ENCODE data around the gene HBG1.
"Not testable (repeated sequence)": the region's sequence is repeated elsewhere in the genome, so short reads cannot be mapped to it uniquely, and the experiment has no call there.

Gene HBG1

DNA sequence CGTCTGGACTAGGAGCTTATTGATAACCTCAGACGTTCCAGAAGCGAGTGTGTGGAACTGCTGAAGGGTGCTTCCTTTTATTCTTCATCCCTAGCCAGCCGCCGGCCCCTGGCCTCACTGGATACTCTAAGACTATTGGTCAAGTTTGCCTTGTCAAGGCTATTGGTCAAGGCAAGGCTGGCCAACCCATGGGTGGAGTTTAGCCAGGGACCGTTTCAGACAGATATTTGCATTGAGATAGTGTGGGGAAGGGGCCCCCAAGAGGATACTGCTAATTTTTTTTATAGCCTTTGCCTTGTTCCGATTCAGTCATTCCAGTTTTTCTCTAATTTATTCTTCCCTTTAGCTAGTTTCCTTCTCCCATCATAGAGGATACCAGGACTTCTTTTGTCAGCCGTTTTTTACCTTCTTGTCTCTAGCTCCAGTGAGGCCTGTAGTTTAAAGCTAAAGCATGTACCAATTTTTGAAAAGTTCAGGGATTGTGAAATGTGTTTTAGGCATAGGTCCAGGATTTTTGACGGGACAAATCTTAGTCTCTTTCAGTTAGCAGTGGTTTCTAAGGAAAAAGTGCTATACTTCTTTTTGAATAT lies at the start of gene HBG1:
TSS of gene HBG1 (minus strand) at position 51 of the 590 bp plus-strand sequence. CDS start 53 bp downstream, outside the sequence.
- DNase-seq: not testable (repeated sequence)

DNA sequence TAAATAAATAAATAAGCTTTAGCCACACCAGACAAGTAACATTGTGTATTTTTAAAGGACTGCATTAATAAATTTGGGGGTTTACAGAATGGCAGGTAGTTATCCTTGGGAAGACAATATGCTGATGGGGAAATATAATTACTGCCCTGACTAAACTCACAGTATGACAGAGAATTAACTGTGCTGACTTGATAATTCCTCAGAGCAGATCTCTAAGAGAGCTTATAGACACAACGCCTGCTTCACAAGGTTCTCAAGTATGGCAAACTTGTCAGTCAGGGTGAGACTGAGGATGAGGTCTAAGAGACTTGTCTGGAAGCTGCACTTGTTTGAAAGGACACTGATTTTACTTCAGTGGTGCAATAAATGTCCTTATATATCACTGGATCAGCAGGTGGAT lies 48.8 kb upstream of the HBG1 start:
- no peak for DNase-seq

DNA sequence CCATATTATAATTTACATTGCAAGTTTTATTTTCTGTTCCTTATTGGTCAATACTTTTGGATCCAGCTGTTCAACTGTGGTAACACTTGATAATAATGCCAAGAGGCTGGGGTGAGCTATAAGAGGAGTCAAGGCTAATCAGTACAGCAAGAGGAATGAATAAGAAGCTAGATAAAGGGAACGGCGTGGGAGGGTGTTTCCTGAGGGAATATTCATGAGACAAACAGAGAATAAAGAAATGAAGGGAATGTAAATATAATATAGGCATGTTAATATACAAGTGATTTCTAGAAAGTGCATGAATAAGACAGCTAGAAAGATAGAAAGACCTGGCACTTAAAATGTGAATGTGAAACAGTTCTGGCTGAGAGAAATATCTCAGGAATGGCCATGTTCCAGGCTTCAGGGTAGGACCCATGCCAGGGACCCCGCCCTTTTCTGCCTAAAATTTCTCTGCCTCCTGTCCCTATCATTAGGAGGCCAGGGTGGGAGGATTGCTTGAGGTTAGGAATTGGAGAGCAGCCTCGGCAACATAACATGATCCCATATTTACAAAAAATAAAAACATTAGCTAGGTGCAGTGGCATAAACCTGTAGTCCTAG lies 48.2 kb upstream of the HBG1 start:
- DNase-seq: no peak

DNA sequence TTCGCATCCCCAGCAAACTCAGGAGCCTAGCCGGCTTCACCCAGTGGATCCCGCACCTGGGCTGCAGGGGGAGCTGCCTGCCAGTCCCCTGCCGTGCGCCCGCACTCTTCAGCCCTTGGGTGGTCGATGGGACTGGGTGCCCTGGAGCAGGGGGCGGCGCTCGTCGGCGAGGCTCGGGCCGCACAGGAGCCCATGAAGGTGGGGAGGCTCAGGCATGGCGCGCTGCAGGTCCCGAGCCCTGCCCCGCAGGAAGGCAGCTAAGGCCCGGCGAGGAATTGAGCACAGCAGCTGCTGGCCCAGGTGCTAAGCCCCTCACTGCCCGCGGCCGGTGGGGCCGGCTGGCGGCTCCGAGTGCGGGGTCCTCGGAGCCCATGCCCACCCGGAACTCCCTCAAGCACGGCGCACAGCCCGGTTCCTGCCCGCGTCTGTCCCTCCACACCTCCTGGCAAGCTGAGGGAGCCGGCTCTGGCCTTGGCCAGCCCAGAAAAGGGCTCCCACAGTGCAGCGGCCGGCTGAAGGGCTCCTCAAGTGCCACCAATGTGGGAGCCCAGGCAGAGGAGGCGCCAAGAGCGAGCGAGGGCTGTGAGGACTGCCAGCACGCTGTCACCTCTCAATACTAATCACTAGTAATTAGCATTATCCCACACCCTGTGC lies 44.8 kb upstream of the HBG1 start:
- not testable (repeated sequence) for DNase-seq

DNA sequence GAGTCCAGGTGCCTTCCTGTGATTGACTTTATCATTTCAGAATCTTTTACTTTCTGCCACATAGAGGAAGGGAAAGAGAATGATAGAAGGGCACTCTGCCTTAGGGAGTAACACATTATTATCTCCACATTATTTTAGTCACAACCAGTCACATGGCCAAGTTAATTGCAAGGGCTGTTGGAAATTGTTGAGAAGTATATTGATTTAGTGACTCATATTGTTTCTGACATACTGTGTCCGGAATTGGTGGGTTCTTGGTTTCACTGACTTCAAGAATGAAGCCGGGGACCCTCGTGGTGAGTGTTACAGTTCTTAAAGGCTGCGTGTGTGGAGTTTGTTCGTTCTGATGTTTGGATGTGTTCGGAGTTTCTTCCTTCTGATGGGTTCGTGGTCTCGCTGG lies 43.4 kb upstream of the HBG1 start:
- no peak for DNase-seq

DNA sequence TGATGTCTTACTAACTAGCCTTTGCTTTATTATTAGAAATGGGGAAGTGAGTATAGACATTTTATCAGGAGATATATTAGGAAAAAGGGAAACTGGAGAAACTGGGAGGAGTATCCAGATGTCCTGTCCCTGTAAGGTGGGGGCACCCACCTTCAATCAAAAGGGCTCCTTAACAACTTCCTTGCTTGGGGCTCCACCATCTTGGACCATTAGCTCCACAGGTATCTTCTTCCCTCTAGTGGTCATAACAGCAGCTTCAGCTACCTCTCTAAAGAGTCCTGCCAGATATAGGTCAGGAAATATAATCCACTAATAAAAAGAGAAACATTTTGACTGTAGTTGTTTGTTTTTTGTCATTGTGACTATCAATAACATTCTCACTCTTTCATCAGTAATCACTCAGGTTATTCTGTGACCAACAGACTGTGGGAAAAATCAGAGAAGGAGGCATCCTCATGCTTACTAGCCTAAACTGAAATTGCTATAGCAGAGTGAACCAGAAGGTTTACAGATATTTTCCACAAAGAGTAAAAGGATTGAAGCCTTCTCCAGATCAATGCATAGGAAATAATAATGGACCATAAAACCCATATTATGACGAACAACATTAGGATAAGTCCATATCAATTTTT lies 41.7 kb upstream of the HBG1 start:
- DNase-seq: no peak

DNA sequence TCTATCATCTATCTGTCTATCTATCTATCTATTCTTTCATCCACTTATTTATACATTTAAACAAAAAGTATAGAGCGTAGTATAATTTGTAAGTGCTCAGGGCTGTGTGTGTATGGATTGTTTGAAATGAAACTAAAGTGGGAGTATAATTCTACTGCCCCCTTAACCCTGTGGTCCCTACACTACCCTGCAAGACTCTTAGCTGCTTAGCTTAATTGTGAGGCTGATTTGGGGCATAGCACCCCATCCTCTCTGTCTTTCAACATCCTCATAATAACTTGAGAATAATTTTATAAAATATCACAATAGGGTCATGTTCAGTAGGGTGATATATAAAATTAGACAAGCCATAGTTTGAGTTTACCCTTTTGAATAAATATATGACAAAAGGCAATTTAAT lies 40.4 kb upstream of the HBG1 start:
- DNase-seq: no peak

DNA sequence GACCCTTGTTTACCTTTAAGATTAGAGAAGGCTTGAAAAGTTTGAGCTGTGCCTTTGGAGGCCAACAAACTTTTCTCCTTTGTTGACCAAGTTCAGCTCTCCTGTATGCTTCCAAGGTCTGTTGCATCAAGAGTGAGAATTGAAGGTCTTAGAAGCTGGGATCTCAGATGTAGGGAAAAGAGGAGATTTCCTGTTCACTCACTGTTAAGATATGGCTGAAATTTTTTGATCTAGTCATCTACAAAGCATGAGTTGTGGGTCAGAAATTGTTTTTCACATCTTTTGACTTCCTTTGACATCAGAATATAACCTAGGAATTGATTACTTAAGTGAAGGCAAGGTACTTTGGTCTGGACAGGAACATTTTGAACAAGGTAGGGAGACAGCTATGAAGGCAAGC lies 40.0 kb upstream of the HBG1 start:
- no peak for DNase-seq

DNA sequence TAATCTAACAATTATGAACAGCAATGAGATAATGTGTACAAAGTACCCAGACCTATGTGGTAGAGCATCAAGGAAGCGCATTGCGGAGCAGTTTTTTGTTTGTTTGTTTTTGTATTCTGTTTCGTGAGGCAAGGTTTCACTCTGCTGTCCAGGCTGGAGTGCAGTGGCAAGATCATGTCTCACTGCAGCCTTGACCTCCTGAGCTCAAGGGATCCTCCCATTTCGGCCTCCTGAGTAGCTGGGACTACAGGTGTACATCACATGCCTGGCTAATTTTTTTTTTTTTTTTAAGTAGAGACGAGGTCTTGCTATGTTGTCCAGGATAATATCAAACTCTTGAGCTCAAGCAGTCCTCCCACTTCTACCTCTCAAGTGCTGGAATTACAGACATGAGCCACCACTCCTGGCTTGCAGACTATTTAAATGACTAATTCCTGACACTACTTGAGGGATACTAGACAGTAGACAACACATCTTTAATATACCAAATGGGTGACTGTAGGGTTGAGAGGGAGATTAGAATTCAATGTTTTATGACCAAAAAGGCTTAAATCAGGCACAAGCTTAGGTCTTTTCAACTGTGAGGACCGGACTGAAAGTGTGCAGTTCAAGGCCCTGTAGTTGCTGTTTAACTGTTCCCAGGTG lies 39.4 kb upstream of the HBG1 start:
- DNase-seq: no peak

DNA sequence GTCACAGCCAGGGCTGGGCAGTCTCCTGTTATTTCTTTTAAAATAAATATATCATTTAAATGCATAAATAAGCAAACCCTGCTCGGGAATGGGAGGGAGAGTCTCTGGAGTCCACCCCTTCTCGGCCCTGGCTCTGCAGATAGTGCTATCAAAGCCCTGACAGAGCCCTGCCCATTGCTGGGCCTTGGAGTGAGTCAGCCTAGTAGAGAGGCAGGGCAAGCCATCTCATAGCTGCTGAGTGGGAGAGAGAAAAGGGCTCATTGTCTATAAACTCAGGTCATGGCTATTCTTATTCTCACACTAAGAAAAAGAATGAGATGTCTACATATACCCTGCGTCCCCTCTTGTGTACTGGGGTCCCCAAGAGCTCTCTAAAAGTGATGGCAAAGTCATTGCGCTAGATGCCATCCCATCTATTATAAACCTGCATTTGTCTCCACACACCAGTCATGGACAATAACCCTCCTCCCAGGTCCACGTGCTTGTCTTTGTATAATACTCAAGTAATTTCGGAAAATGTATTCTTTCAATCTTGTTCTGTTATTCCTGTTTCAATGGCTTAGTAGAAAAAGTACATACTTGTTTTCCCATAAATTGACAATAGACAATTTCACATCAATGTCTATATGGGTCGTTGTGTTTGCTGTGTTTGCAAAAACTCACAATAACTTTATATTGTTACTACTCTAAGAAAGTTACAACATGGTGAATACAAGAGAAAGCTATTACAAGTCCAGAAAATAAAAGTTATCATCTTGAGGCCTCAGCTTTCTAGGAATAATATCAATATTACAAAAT lies 38.6 kb upstream of the HBG1 start:
- no peak for DNase-seq

DNA sequence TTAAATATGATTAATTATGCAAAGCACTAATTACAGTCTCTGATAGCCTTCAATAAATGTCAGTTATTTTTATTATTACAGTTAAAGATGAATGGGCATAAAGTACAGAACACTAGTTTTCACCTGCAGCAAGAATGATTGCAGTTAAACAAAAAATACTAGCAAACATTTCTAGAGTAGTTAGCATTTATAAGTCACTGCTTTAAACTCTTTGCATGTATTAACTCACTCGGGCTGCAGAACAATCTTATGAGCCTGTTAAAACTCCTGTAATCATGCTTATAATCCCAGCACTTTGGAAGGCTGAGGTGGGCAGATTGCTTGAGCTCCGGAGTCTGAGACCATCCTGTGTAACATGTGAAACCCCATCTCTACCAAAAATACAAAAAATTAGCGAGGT lies 37.2 kb upstream of the HBG1 start:
- no peak for DNase-seq

DNA sequence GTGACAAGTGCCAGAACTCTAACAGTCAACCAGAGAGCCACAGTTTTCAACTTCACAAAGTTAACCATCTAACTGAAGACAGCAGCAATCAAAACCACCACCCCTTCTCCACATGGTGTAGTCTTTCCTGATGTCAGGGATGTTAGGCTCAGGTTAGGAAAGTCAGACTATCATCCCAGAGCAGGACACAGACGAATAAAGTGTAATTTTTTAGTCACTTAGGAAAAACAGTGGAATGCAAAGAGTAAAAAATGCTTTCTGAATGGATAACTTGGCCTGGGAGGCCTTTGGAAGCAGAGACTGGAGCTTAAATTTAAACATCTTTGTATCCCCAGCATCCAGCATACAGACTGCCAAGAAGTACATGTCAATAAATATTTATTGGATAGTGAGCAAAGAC lies 36.7 kb upstream of the HBG1 start:
- DNase-seq: no peak

DNA sequence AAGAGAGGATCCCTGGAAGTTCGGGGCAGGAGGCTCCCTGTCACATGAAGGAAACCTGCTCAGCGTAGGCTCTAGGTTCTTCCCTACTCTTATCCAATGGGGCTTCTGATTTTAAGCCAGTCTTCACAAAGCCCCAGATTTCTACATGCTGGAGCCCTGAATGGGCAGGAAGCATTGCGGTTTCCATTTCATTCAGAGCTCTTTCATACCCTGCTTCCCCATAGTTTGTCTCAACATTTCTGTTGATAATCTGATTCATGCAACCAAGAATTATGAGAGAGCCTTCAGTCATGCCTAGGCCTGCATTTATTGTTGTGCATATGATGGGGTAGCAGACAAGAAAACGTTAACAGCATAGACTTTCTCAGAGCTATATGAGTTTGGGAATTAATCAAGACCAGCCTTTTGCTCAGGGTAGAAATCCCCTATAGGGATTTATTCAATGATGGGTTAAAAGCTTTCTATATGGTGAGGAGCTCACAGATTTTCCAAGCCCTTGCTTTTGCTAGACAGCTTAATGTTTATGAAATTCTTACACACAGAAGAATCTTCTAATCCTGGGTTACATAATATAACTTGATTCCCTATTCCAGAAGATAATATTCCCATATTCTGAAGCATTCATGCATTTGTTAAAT lies 36.2 kb upstream of the HBG1 start:
- DNase-seq: no peak

DNA sequence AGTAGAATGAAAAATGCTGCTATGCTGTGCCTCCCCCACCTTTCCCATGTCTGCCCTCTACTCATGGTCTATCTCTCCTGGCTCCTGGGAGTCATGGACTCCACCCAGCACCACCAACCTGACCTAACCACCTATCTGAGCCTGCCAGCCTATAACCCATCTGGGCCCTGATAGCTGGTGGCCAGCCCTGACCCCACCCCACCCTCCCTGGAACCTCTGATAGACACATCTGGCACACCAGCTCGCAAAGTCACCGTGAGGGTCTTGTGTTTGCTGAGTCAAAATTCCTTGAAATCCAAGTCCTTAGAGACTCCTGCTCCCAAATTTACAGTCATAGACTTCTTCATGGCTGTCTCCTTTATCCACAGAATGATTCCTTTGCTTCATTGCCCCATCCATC lies 35.0 kb upstream of the HBG1 start:
- DNase-seq: no peak

DNA sequence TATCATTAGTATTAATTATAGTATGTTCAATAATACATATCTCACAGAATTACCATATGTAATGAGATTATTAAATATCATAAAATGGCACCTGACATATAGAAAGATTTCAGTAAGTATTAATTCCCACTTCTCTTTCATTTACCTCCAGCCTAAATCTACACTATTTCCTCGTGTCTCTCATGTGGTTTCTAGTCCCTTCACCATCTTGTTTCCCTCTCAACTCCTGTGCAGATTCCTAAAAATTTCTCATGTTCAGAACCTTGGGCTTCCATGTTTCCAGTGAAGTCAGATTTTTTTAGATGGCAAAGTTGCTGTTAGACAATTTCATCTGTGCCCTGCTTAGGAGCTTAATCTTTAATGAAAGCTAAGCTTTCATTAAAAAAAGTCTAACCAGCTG lies 34.2 kb upstream of the HBG1 start:
- no peak for DNase-seq

DNA sequence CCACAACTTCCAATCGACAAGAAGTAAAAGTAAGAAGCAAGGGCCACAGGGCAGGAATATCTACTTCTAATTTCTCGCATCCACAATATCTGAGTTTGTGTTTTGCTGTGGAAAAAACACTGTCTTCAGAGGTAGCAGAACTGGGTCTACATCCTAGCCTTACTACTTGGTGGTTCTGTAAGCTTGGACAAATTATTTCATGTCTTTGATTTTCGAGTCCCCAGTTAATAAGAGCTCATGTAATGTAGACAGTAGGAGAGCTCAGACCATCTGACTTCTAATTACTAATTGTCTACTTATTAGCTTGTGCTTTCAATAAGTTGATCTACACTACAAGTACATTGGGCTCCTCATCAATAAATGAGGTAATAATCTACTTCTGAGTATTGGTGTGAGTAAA lies 33.4 kb upstream of the HBG1 start:
- no peak for DNase-seq

DNA sequence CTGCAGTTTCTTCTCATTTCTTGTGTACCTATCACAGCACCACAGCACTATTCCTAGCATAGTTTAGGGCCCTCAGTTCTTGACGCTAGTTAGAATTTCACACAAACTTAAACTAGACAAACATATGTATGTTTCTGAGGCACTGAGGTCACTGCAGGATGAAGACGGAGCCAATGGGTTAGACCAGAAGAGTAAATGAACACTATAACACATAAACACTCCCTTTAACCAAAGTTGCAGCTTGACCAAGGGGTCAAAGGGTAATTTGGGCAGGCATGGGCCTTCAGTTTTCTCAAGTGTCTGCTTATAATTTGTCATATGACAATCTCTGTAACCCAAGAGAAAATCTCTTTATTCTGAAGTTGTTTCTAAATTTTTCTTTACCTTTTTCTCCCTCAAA lies 33.0 kb upstream of the HBG1 start:
- no peak for DNase-seq

DNA sequence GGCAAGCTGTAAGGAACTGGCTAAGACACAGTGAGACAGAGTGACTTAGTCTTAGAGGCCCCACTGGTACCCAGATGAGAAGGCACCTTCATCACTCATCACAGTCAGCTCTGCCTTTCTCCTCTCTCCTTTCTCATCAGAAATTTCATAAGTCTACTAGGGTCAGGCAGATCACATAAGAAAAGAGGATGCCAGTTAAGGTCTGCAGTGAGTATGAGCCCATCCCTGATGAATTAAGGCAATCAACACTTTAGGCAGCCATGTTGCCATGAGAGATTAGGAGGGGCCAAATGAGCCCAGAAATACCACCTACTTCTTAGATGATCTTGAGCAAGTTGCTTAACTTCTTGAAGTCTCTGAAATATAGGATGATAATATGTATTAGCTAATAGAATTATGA lies 31.9 kb upstream of the HBG1 start:
- DNase-seq: no peak

DNA sequence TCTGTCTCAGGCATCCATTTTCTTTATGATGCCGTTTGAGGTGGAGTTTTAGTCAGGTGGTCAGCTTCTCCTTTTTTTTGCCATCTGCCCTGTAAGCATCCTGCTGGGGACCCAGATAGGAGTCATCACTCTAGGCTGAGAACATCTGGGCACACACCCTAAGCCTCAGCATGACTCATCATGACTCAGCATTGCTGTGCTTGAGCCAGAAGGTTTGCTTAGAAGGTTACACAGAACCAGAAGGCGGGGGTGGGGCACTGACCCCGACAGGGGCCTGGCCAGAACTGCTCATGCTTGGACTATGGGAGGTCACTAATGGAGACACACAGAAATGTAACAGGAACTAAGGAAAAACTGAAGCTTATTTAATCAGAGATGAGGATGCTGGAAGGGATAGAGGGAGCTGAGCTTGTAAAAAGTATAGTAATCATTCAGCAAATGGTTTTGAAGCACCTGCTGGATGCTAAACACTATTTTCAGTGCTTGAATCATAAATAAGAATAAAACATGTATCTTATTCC lies 31.0 kb upstream of the HBG1 start:
- DNase-seq: no peak

DNA sequence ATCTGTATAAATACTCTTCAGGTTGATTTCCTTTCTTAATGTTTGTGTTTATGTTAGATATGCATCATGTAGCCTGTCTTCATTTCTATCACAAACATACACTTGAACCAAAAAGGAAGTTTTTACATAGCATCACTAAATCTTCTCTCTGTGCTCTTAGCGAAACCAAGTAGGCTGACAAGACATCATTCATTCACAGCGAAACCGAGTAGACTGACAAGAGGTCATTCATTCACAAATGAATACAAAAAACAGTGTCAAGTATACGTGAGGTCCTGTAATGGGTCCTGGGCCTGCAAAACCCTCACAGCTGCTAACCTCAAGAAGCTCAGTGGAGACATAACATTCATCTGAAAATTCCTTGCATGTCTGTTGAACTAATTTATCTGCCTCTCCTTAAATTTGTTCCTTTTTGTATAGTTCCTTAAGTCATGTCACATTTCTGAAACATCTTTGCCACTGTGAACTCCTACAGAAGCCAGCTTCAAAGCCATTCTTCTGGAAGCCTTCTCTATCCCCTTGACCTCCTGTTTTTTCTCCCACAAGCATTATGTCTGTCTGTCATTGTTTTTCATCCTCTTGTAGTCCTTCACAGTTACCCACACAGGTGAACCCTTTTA lies 29.9 kb upstream of the HBG1 start:
- no peak for DNase-seq

DNA sequence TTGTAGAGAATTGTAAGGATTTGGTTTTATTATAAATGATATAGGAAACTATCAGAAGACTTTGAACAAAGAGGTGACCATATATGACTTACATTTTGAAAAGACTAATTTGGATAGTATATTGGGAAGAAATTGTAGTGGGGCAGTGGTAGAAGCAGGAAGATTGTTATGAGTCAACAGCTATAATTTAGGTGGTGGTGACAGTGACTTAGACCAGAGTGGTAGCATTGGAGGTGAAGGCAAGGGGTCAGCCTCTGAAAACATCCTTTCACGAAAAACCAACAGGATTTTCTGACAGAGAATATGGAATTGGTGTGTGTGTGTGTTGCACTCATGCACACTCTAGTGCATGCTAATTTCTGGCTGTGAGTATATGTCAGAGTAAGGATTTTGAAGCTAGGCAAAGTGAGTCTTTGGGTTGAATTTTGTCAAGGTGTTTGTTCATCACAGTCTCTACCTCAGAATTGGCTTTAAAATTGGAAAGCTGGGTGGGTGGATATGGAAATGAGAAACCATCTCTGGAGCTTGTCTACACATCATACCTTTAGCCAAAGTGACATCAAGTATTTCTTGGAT lies 28.2 kb upstream of the HBG1 start:
- no peak for DNase-seq
